ENCODE data around the gene OTOF. TPM values are rescaled to one million over a fixed set of nuclear protein-coding genes. Genes with fewer than 3 reads are reported as not detected.

OTOF gene
- polyA plus RNA-seq, 3 donors = 0.51 TPM; not detected in 2

- H3K9ac ChIP-seq (ENCODE audit: insufficient read depth, low read length, poor library complexity, severe bottlenecking) = no peak overlapping the region
- TF ChIP-seq, protein P1, sequence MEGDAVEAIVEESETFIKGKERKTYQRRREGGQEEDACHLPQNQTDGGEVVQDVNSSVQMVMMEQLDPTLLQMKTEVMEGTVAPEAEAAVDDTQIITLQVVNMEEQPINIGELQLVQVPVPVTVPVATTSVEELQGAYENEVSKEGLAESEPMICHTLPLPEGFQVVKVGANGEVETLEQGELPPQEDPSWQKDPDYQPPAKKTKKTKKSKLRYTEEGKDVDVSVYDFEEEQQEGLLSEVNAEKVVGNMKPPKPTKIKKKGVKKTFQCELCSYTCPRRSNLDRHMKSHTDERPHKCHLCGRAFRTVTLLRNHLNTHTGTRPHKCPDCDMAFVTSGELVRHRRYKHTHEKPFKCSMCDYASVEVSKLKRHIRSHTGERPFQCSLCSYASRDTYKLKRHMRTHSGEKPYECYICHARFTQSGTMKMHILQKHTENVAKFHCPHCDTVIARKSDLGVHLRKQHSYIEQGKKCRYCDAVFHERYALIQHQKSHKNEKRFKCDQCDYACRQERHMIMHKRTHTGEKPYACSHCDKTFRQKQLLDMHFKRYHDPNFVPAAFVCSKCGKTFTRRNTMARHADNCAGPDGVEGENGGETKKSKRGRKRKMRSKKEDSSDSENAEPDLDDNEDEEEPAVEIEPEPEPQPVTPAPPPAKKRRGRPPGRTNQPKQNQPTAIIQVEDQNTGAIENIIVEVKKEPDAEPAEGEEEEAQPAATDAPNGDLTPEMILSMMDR (IDR thresholded peaks at IDR 0.05) = no peak
- Mint-ChIP-seq H3K27ac (no peak overlapping the region), H3K36me3 (no peaks in the 10 kb centered on the region), H3K4me3 (no peak overlapping the region), H3K4me1 (no peaks in the 10 kb centered on the region), H3K9me3 (no peaks in the 10 kb centered on the region), H3K27me3 (ENCODE audit: low read depth in 3 of 3) (peaks cover 6 to 15% (median 7%) of the 10 kb centered on the region in 3 donors)
- no peak for DNase-seq
- WGBS (ENCODE audit: insufficient coverage) = no CpG with 5 or more reads among the region's 1 CpG
- intact Hi-C loops (cut with micrococcal nuclease) = no loop called here
- no peaks in the 10 kb centered on the region for H3K27me3 ChIP-seq (ENCODE audit: control insufficient read depth in 2 of 2, insufficient read depth in 2 of 2, low read length in 2 of 2)
- no peak overlapping the region for H3K4me2 ChIP-seq (replicated peaks; ENCODE audit: extremely low read depth, low read length, poor library complexity, severe bottlenecking)
- H3K36me3 ChIP-seq (replicated peaks in 1 of 2; ENCODE audit: control insufficient read depth in 1 of 2, insufficient read depth in 2 of 2, low read length in 2 of 2) = no peaks in the 10 kb centered on the region
- H3K27ac ChIP-seq (ENCODE audit: low read depth in 1 of 2, low read length in 2 of 2) = no peak overlapping the region
- no peaks in the 10 kb centered on the region for H3K79me2 ChIP-seq (ENCODE audit: insufficient read depth, low read length)
- H3K9me3 ChIP-seq (replicated peaks in 1 of 2; ENCODE audit: control insufficient read depth in 1 of 2, insufficient read depth in 1 of 2, low read length in 2 of 2) = no peaks in the 10 kb centered on the region
- no peaks in the 10 kb centered on the region for H3K4me1 ChIP-seq (ENCODE audit: control insufficient read depth in 1 of 2, insufficient read depth in 2 of 2, low read length in 2 of 2)
- no peak overlapping the region for H2AFZ ChIP-seq (ENCODE audit: insufficient read depth, low read depth, low read length, poor library complexity, severe bottlenecking)
- H3K4me3 ChIP-seq (replicated peaks in 1 of 3; ENCODE audit: low read depth in 2 of 3, low read length in 3 of 3) = no peak overlapping the region
- H4K20me1 ChIP-seq (ENCODE audit: insufficient read depth, low read length) = no peaks in the 10 kb centered on the region
These were observed 42.2 kb upstream of the OTOF start for GRCh38 chr2:26520148-26520449.

- Mint-ChIP-seq H3K27me3 (ENCODE audit: low read depth in 3 of 3) (peaks cover 6 to 15% (median 7%) of the 10 kb centered on the region in 3 donors), H3K9me3 (no peaks in the 10 kb centered on the region), H3K27ac (no peak overlapping the region), H3K36me3 (no peaks in the 10 kb centered on the region), H3K4me1 (no peaks in the 10 kb centered on the region), H3K4me3 (no peak overlapping the region)
- H4K20me1 ChIP-seq (ENCODE audit: insufficient read depth, low read length) = no peaks in the 10 kb centered on the region
- WGBS (ENCODE audit: insufficient coverage) = 86% methylated on average over 6 of the region's 8 CpGs
- no peak overlapping the region for H3K9ac ChIP-seq (ENCODE audit: insufficient read depth, low read length, poor library complexity, severe bottlenecking)
- H2AFZ ChIP-seq (ENCODE audit: insufficient read depth, low read depth, low read length, poor library complexity, severe bottlenecking) = no peak overlapping the region
- H3K36me3 ChIP-seq (replicated peaks in 1 of 2; ENCODE audit: control insufficient read depth in 1 of 2, insufficient read depth in 2 of 2, low read length in 2 of 2) = no peaks in the 10 kb centered on the region
- no peak overlapping the region for H3K27ac ChIP-seq (ENCODE audit: low read depth in 1 of 2, low read length in 2 of 2)
- intact Hi-C loops (cut with micrococcal nuclease) = no loop called here
- no peaks in the 10 kb centered on the region for H3K9me3 ChIP-seq (replicated peaks in 1 of 2; ENCODE audit: control insufficient read depth in 1 of 2, insufficient read depth in 1 of 2, low read length in 2 of 2)
- DNase-seq = no peak
- TF ChIP-seq, protein P1 (IDR thresholded peaks at IDR 0.05) = no peak
- H3K27me3 ChIP-seq (ENCODE audit: control insufficient read depth in 2 of 2, insufficient read depth in 2 of 2, low read length in 2 of 2) = no peaks in the 10 kb centered on the region
- H3K4me3 ChIP-seq (replicated peaks in 1 of 3; ENCODE audit: low read depth in 2 of 3, low read length in 3 of 3) = no peak overlapping the region
- no peak overlapping the region for H3K4me2 ChIP-seq (replicated peaks; ENCODE audit: extremely low read depth, low read length, poor library complexity, severe bottlenecking)
- no peaks in the 10 kb centered on the region for H3K79me2 ChIP-seq (ENCODE audit: insufficient read depth, low read length)
- no peaks in the 10 kb centered on the region for H3K4me1 ChIP-seq (ENCODE audit: control insufficient read depth in 1 of 2, insufficient read depth in 2 of 2, low read length in 2 of 2)
These were observed 41.6 kb upstream of the OTOF start for GRCh38 chr2:26519396-26520147.

Data from CD14-positive monocyte (primary cell).